22Rv1 (cell line): ENCODE data around the gene PSMD14.

Experiments
- ZFX ChIP-seq: fragments of 450-650 bp; IDR thresholded peaks from 2 replicates; pipeline ENCODE4 v1.6.1; 2017; ENCODE audit warnings: antibody characterized with exemption, borderline replicate concordance
- TF ChIP-seq, protein P1 (sequence below): fragments of 450-650 bp; IDR thresholded peaks from 2 replicates; pipeline ENCODE4 v1.5.1; 2017; ENCODE audit warnings: mild to moderate bottlenecking

DNA sequence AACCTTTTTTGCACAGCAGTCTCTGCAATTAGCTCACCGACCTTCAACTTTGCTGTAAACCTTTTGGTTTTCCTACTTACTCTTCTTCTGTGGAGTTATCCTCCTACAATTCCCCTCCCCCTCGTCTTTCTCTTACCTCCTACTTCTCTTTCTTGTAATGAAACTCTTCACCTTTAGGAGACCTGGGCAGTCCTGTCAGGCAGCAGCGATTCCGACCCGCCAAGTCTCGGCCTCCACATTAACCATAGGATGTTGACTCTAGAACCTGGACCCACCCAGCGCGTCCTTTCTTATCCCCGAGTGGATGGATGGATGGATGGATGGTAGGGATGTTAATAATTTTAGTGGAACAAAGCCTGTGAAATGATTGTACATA, 116.2 kb downstream of the PSMD14 start:
- TF ChIP-seq, protein P1, sequence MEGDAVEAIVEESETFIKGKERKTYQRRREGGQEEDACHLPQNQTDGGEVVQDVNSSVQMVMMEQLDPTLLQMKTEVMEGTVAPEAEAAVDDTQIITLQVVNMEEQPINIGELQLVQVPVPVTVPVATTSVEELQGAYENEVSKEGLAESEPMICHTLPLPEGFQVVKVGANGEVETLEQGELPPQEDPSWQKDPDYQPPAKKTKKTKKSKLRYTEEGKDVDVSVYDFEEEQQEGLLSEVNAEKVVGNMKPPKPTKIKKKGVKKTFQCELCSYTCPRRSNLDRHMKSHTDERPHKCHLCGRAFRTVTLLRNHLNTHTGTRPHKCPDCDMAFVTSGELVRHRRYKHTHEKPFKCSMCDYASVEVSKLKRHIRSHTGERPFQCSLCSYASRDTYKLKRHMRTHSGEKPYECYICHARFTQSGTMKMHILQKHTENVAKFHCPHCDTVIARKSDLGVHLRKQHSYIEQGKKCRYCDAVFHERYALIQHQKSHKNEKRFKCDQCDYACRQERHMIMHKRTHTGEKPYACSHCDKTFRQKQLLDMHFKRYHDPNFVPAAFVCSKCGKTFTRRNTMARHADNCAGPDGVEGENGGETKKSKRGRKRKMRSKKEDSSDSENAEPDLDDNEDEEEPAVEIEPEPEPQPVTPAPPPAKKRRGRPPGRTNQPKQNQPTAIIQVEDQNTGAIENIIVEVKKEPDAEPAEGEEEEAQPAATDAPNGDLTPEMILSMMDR, result no peak
- TF ChIP-seq ZFX, result no peak
